ENCODE measurements around the gene ARL16. TPM values are rescaled to one million over a fixed set of nuclear protein-coding genes. Genes with fewer than 3 reads are reported as not detected.
A peak's percentile ranks its signal among the peaks of the same experiment; 100 is the strongest.

ARL16 gene
- polyA plus RNA-seq, 1 experiment, result 70.8 TPM

- CTCF ChIA-PET, result no interaction called here
- POLR2A ChIA-PET, result no interaction called here
- Histone ChIP-seq H3K4me3 (ENCODE audit: low read depth, low read length) (no peak overlapping the region), H3K36me3 (ENCODE audit: control insufficient read depth, insufficient read depth, low read length) (peaks cover 61% of the 10 kb centered on the region), H3K27me3 (ENCODE audit: control insufficient read depth, insufficient read depth, low read length) (no peaks in the 10 kb centered on the region)
- no peak for TF ChIP-seq CTCF (IDR thresholded peaks at IDR 0.05; ENCODE audit: insufficient read depth, low read depth, low read length)
- no peak for DNase-seq (ENCODE audit: low read depth)
Observed at GRCh38 chr17:81687770-81688541, 4.4 kb upstream of the ARL16 start.

- DNase-seq (ENCODE audit: low read depth), result no peak
- H3K36me3 ChIP-seq (ENCODE audit: control insufficient read depth, insufficient read depth, low read length), result peaks cover 55% of the 10 kb centered on the region
- no peak for TF ChIP-seq CTCF (IDR thresholded peaks at IDR 0.05; ENCODE audit: insufficient read depth, low read depth, low read length)
- CTCF ChIA-PET, result interaction anchor here (0.6 kb wide), 1 partner anchor 313 kb away, joined by 3 read pairs; no protein-coding TSS in a partner anchor
- no peaks in the 10 kb centered on the region for H3K27me3 ChIP-seq (ENCODE audit: control insufficient read depth, insufficient read depth, low read length)
- POLR2A ChIA-PET, result no interaction called here
- H3K4me3 ChIP-seq (ENCODE audit: low read depth, low read length), result no peak overlapping the region
Observed at GRCh38 chr17:81686614-81687013, 3.0 kb upstream of the ARL16 start.

GRCh38 chr17:81685108-81685507 lies 1.5 kb upstream of the ARL16 start:
- H3K36me3 ChIP-seq (ENCODE audit: control insufficient read depth, insufficient read depth, low read length), result peaks cover 49% of the 10 kb centered on the region
- no peaks in the 10 kb centered on the region for H3K27me3 ChIP-seq (ENCODE audit: control insufficient read depth, insufficient read depth, low read length)
- peak overlapping the region; percentile 95 for H3K4me3 ChIP-seq (ENCODE audit: low read depth, low read length)
- ChIA-PET POLR2A (interaction anchor here (0.6 kb wide), 1 partner anchor 133 kb away, joined by 4 read pairs; no protein-coding TSS in a partner anchor), CTCF (interaction anchor here (0.8 to 1.0 kb wide), 2 partner anchors 18 to 26 kb away, joined by 3 read pairs; partner anchors contain the start of gene MRPL12)
- no peak for TF ChIP-seq CTCF (IDR thresholded peaks at IDR 0.05; ENCODE audit: insufficient read depth, low read depth, low read length)
- DNase-seq (ENCODE audit: low read depth), result no peak

GRCh38 chr17:81684442-81684911 lies 880 bp upstream of the ARL16 start:
- POLR2A ChIA-PET, result no interaction called here
- peak overlapping the region; percentile 95 for H3K4me3 ChIP-seq (ENCODE audit: low read depth, low read length)
- no peak for TF ChIP-seq CTCF (IDR thresholded peaks at IDR 0.05; ENCODE audit: insufficient read depth, low read depth, low read length)
- no peak for DNase-seq (ENCODE audit: low read depth)
- CTCF ChIA-PET, result interaction anchor here (0.8 to 1.5 kb wide), 2 partner anchors 19 to 83 kb away, joined by 3 to 4 read pairs; partner anchors contain the start of gene MRPL12
- no peaks in the 10 kb centered on the region for H3K27me3 ChIP-seq (ENCODE audit: control insufficient read depth, insufficient read depth, low read length)
- H3K36me3 ChIP-seq (ENCODE audit: control insufficient read depth, insufficient read depth, low read length), result peaks cover 44% of the 10 kb centered on the region

GRCh38 chr17:81683208-81683583 lies 401 bp downstream of the ARL16 start:
- DNase-seq (ENCODE audit: low read depth), result no peak
- peak overlapping the region; percentile 95 for H3K4me3 ChIP-seq (ENCODE audit: low read depth, low read length)
- peaks cover 31% of the 10 kb centered on the region for H3K36me3 ChIP-seq (ENCODE audit: control insufficient read depth, insufficient read depth, low read length)
- no peak for TF ChIP-seq CTCF (IDR thresholded peaks at IDR 0.05; ENCODE audit: insufficient read depth, low read depth, low read length)
- ChIA-PET POLR2A (interaction anchor here (0.6 kb wide), 1 partner anchor 24 kb away, joined by 3 read pairs; no protein-coding TSS in a partner anchor), CTCF (interaction anchor here (0.6 to 1.5 kb wide), 5 partner anchors 11 to 183 kb away, joined by 3 to 4 read pairs (median 3); partner anchors contain the start of gene MRPL12)
- no peaks in the 10 kb centered on the region for H3K27me3 ChIP-seq (ENCODE audit: control insufficient read depth, insufficient read depth, low read length)

Measured in BJ (cell line).